Islet precursor cell (in vitro differentiated cells): ENCODE measurements around the gene PSMD7.
"Not testable (repeated sequence)": the region's sequence is repeated elsewhere in the genome, so short reads cannot be mapped to it uniquely, and the experiment has no call there.

Experiments
- DNase-seq: peaks from one replicate; pipeline ENCODE4 v3.0.0-alpha.2; 2018

The PSMD7 gene

GRCh38 chr16:74298104-74298503 lies 1.5 kb downstream of the PSMD7 start:
- DNase-seq, result no peak

GRCh38 chr16:74302341-74302740 lies 5.7 kb downstream of the PSMD7 start:
- no peak for DNase-seq

GRCh38 chr16:74304164-74304834 lies 7.7 kb downstream of the PSMD7 start:
- no peak for DNase-seq

- DNase-seq, result no peak
Measured at GRCh38 chr16:74304835-74305176, 8.2 kb downstream of the PSMD7 start.

- no peak for DNase-seq
Measured at GRCh38 chr16:74305281-74305680, 8.7 kb downstream of the PSMD7 start.

GRCh38 chr16:74305978-74306784 lies 9.6 kb downstream of the PSMD7 start:
- no peak for DNase-seq

GRCh38 chr16:74307383-74307782 lies 10.8 kb downstream of the PSMD7 start:
- no peak for DNase-seq

GRCh38 chr16:74309789-74310781 lies 13.5 kb downstream of the PSMD7 start:
- DNase-seq, result no peak

- no peak for DNase-seq
Measured at GRCh38 chr16:74315059-74315458, 18.4 kb downstream of the PSMD7 start.

- no peak for DNase-seq
Measured at GRCh38 chr16:74320707-74321106, 24.1 kb downstream of the PSMD7 start.

GRCh38 chr16:74321356-74321755 lies 24.7 kb downstream of the PSMD7 start:
- DNase-seq, result no peak

- no peak for DNase-seq
Measured at GRCh38 chr16:74322301-74322710, 25.7 kb downstream of the PSMD7 start.

- DNase-seq, result not testable (repeated sequence)
Measured at GRCh38 chr16:74324777-74325176, 28.2 kb downstream of the PSMD7 start.

- no peak for DNase-seq
Measured at GRCh38 chr16:74325641-74326040, 29.0 kb downstream of the PSMD7 start.

GRCh38 chr16:74328346-74328745 lies 31.7 kb downstream of the PSMD7 start:
- DNase-seq, result not testable (repeated sequence)

GRCh38 chr16:74332469-74332868 lies 35.9 kb downstream of the PSMD7 start:
- not testable (repeated sequence) for DNase-seq

GRCh38 chr16:74337506-74337905 lies 40.9 kb downstream of the PSMD7 start:
- DNase-seq, result not testable (repeated sequence)

GRCh38 chr16:74339226-74339625 lies 42.6 kb downstream of the PSMD7 start:
- DNase-seq, result not testable (repeated sequence)

- not testable (repeated sequence) for DNase-seq
Measured at GRCh38 chr16:74353038-74353437, 56.4 kb downstream of the PSMD7 start.
